Subcutaneous adipose tissue (tissue), 4 donors: ENCODE data around the gene YOD1. TPM values are rescaled to one million over a fixed set of nuclear protein-coding genes. Genes with fewer than 3 reads are reported as not detected.

Experiments
- total RNA-seq, 4 donors: library from RNA; depleted of rRNA; stranded (reverse); fragments of >200 nt; gene quantifications; one replicate each; pipeline ENCODE4 v1.1.0, GENCODE V29; 2016
- TF ChIP-seq, protein P1 (sequence below): fragments of 450-650 bp; IDR thresholded peaks from one replicate; pipeline ENCODE4 v1.5.1; 2016; ENCODE audit warnings: low read depth, mild to moderate bottlenecking, control low read depth, antibody characterized with exemption, moderate library complexity

YOD1 gene
- total RNA-seq, 4 donors from 2014 or later, result 6.0 to 11.9 (median 6.9) TPM

DNA sequence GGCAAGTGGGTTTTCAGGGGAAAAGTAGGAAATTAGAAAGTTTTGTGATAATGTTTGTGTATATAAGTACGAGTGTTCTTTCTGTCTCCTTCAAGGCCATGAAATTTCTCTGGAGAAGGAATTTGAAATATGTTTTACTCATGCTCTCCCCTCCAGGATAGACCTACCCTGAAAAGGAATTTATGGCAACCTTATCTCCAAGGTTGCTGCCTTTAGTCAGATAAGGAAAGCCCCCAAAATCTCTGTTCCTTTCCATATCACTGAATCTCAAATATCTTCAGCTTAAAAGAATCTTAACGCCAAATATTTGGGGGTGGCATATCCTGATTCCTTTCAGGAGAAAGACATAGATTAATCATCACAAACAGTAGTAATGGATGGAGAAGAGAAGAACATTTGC lies 37.2 kb upstream of the YOD1 start:
- TF ChIP-seq, protein P1, sequence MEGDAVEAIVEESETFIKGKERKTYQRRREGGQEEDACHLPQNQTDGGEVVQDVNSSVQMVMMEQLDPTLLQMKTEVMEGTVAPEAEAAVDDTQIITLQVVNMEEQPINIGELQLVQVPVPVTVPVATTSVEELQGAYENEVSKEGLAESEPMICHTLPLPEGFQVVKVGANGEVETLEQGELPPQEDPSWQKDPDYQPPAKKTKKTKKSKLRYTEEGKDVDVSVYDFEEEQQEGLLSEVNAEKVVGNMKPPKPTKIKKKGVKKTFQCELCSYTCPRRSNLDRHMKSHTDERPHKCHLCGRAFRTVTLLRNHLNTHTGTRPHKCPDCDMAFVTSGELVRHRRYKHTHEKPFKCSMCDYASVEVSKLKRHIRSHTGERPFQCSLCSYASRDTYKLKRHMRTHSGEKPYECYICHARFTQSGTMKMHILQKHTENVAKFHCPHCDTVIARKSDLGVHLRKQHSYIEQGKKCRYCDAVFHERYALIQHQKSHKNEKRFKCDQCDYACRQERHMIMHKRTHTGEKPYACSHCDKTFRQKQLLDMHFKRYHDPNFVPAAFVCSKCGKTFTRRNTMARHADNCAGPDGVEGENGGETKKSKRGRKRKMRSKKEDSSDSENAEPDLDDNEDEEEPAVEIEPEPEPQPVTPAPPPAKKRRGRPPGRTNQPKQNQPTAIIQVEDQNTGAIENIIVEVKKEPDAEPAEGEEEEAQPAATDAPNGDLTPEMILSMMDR, result no peak

DNA sequence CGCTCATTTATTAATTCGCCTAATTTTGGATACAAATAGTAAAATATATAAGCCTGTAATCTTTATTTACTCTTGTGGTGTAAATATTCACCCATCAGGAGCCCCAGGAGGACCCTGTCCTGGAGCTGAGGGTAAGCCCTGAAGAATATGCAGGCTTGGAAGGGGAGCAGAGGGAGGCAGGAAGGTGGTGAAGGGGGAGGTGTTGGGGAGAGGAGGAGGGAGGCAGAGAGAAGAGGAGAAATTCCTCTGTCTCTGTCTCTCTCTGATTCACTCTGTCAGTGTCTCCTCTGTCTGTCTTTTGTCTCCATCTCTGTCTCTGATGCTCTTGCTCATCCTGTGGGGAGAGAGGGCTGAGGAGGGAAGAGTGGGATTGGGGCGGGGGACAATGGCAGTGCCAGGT lies 34.9 kb upstream of the YOD1 start:
- TF ChIP-seq, protein P1, result no peak

DNA sequence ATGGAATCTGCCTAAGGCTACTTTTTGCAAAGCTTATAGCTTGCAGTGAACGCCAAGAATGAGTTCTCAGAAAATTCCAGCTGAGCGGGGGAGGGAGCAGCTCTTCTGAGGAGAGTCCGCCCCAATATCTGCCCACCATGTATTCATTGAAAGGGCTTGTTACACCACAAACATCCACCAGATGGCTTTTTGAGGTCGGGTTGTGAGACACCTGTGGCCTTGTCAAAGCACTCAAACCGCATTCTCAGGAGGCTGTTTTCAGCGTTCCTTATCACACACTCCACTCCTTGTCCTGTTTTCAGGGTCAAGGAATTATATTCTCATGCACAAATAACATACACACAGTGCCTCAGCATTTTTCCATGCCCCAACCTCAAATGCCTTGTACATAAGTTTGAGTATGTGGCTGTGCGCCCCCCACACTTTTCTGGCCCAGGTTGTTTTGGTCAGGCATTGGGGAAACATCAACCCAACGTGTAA lies 33.7 kb upstream of the YOD1 start:
- TF ChIP-seq, protein P1, result no peak

DNA sequence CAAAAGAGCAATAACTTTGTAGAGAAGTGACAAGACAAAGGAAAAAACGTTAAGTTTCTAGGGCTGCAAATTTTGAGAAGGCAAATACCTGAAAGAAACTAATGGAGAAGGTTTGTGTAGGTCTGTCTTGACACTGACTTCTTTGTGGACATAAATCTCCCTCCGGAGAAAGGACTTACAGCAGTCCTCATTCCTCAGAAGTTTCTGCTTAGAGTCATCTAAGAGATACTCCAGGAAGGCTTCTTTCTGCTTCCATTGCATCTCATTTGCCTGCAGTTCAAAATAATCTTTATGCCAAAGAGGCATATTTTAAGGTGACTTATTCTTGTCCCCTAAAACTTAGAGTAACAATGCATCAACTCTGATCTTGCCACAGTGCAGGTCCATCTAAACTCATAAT lies 33.2 kb upstream of the YOD1 start:
- TF ChIP-seq, protein P1, result no peak

DNA sequence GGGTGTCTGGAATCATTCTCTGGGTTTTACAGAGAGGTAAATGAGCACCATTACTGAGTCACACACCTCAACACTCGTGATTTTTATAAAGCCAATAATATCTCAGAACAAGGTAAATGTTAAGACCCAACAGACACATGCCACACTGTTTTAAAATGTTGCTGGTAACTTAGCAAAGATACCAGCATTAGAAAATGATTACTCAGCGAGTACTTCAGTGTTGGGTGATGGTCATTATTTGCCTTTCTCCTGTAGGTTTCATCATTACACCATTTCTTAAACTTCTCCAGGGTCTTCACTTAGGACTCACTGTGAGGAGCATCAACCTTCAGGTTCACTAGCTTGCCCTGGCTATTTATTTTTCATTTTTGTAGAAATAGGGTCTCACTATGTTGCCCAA lies 30.8 kb upstream of the YOD1 start:
- TF ChIP-seq, protein P1, result no peak

DNA sequence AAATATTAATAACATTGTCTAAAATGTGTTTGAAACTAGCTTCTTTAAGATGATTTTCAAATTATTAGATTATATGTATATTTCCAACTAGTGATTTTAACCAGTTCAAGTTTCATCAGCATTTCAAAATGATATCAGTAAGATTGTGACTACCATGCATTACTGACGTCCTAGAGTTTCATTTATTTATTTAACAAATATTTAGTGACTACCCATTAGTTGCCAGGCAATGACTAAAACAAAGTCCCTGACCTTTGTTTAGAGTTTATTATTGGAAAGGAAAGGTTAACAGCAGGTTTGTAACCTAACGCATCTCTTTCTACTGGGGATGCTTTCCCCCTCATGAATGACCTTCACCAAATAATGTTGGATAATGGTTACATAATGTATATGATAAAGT lies 30.1 kb upstream of the YOD1 start:
- TF ChIP-seq, protein P1, result no peak

DNA sequence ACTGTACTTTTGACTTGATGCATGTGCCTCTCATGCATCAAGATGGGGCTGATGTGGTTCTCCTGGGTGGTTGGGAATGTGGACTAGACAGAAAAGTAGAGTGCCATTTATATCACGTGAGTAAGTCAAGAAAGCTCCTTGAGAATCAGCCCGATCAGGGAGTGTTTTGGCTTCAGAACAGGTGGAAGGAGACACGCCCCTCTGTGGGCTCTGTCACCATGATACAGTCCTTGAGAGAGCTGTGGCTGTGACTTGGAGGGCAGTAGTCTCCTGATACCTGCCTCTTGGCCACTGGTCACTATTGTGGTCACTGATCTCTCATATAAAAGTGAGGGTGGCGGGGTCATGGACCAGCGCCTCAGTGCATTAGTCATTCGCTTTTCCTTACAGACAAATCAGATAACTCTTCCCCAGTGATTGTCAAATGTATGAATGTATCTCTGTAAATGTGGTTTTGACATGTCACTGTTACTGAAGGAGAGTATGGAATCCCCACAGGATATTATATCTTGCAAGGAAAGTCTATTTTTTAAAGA lies 28.8 kb upstream of the YOD1 start:
- TF ChIP-seq, protein P1, result no peak
